ENCODE measurements around the gene SEC62. TPM values are rescaled to one million over a fixed set of nuclear protein-coding genes. Genes with fewer than 3 reads are reported as not detected.

Gene SEC62
- total and polyA plus RNA-seq, 2 experiments from 2014 or later: 39.4 to 185 TPM

DNA sequence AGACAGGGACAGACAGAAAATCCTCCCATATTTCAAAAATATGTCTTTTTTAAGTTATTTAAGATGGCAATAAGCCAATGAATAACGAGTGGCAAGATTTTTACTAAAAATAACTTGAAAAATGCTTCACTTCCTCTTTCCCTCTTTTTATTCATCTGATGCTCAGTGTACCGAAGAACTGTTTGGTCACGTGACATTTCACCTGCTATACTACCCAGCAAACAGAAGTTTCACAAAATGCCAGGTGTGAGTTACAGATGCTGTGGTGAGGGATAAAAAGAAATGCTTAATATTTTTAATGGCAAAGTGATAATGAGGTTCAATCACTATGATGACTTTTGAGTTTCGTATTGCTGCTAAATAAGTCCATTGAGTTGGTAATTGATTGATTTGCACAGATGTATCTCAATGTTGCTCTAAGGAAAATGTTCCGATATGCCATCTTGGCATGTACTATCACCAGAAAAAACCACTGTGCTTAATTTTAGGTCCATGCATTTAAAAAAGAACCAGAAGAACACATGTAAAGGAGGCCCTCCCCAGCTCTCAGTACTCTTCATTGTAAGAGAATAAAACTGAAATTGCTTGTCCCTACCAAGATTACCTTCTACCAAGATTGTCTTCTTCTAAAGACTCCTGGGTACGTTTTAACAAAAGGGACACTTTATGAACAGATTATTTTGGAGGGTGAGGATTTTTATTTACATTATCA lies 26.0 kb upstream of the SEC62 start:
- TF ChIP-seq EZH2phosphoT487 (IDR thresholded peaks at IDR 0.05; ENCODE audit: insufficient read depth, low read depth) (no peak), EZH2 (IDR thresholded peaks at IDR 0.05; ENCODE audit: insufficient read depth, poor library complexity, severe bottlenecking) (no peak)
- no peak for DNase-seq
- H3K9ac ChIP-seq: no peak overlapping the region
- no peak overlapping the region for H2AFZ ChIP-seq
- H4K20me1 ChIP-seq (ENCODE audit: insufficient read depth): no peaks in the 10 kb centered on the region
- no peaks in the 10 kb centered on the region for H3K9me2 ChIP-seq (ENCODE audit: insufficient read depth)
- in situ Hi-C loops (cut with MboI): no loop called here
- no peaks in the 10 kb centered on the region for H3K9me3 ChIP-seq (ENCODE audit: low read depth)
- H3K4me2 ChIP-seq (ENCODE audit: unreplicated experiment): no peak overlapping the region
- H3K27me3 ChIP-seq (replicated peaks; ENCODE audit: insufficient read depth): no peaks in the 10 kb centered on the region; the same call in none of the 2 replicates
- no peaks in the 10 kb centered on the region for H3K4me1 ChIP-seq (ENCODE audit: insufficient read depth)
- no peaks in the 10 kb centered on the region for H3K79me2 ChIP-seq (ENCODE audit: insufficient read depth)
- H3K4me3 ChIP-seq: no peak overlapping the region
- H3K27ac ChIP-seq: no peak overlapping the region
- H3K36me3 ChIP-seq (ENCODE audit: low read depth): no peaks in the 10 kb centered on the region
- 57 to 59% methylated on average over 6 of the region's 6 CpGs for WGBS, 2 experiments (ENCODE audit: low coverage in 1 of 2, low lambda C conversion rate in 2 of 2, missing lambda C conversion rate in 2 of 2)
- no peaks in the 10 kb centered on the region for H3F3A ChIP-seq (ENCODE audit: insufficient read depth)

DNA sequence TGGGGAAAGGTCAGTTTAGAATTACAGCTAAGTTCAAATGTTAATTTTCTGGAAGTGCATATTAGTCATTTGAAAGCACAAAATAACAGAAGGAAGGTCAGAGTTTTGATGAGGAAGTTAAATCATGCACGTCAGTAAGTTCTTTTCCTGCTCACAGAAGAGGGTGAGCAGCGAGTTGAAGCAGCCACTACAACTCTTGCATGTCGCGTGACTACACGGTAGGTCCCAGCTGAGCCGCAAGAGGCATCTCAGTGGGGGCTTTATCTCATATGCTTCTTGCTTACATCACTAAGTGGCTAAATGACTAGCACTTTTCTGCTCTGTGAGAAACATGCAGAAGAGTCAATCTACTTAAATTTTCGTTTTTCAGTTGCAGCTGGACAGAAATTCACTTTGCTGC lies 21.3 kb upstream of the SEC62 start:
- Histone ChIP-seq H3K27me3 (replicated peaks; ENCODE audit: insufficient read depth) (0 out of 2 replicates have a peak, but pooled peaks cover 6% of the 10 kb centered on the region), H2AFZ (peak overlapping the region; percentile 43; the same call in 1 of the 2 replicates), H3K27ac (no peak overlapping the region), H4K20me1 (ENCODE audit: insufficient read depth) (no peaks in the 10 kb centered on the region), H3F3A (ENCODE audit: insufficient read depth) (no peaks in the 10 kb centered on the region), H3K4me3 (no peak overlapping the region), H3K4me2 (ENCODE audit: unreplicated experiment) (no peak overlapping the region), H3K36me3 (ENCODE audit: low read depth) (no peaks in the 10 kb centered on the region), H3K9me2 (ENCODE audit: insufficient read depth) (no peaks in the 10 kb centered on the region), H3K4me1 (ENCODE audit: insufficient read depth) (no peaks in the 10 kb centered on the region), H3K9ac (no peak overlapping the region), H3K79me2 (ENCODE audit: insufficient read depth) (no peaks in the 10 kb centered on the region), H3K9me3 (ENCODE audit: low read depth) (no peaks in the 10 kb centered on the region)
- DNase-seq: peak; percentile 42
- in situ Hi-C loops (cut with MboI): no loop called here
- TF ChIP-seq EZH2 (IDR thresholded peaks at IDR 0.05; ENCODE audit: insufficient read depth, poor library complexity, severe bottlenecking) (no peak), EZH2phosphoT487 (IDR thresholded peaks at IDR 0.05; ENCODE audit: insufficient read depth, low read depth) (no peak)
- 24 to 29% methylated on average over 7 of the region's 7 CpGs for WGBS, 2 experiments (ENCODE audit: low coverage in 1 of 2, low lambda C conversion rate in 2 of 2, missing lambda C conversion rate in 2 of 2)

DNA sequence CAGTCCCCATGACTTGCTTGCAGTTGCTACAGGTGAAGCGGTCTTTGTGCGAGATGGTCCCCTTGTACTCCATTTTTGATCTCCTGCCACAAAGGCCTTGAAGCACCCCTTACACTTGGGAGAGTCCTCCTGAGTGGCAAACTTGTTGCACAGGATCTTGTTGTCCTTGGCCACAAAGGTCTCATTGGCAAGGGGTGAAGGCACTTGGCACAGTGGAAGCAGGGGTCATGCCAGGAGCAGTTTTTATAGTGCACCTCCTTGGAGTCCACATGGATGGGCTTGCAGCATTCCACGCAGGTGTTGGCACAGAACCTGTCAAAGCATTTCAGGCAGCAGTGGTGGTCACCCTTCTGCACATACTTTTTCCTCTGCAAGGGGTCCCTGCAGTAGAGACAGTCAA lies 20.3 kb upstream of the SEC62 start:
- H3F3A ChIP-seq (ENCODE audit: insufficient read depth): no peaks in the 10 kb centered on the region
- no peaks in the 10 kb centered on the region for H3K79me2 ChIP-seq (ENCODE audit: insufficient read depth)
- H3K9me2 ChIP-seq (ENCODE audit: insufficient read depth): no peaks in the 10 kb centered on the region
- no peaks in the 10 kb centered on the region for H3K4me1 ChIP-seq (ENCODE audit: insufficient read depth)
- WGBS, 2 experiments (ENCODE audit: low coverage in 1 of 2, low lambda C conversion rate in 2 of 2, missing lambda C conversion rate in 2 of 2): 76 to 80% methylated on average over 3 of the region's 3 CpGs
- in situ Hi-C loops (cut with MboI): no loop called here
- no peaks in the 10 kb centered on the region for H3K9me3 ChIP-seq (ENCODE audit: low read depth)
- H4K20me1 ChIP-seq (ENCODE audit: insufficient read depth): no peaks in the 10 kb centered on the region
- no peaks in the 10 kb centered on the region for H3K36me3 ChIP-seq (ENCODE audit: low read depth)
- H3K27me3 ChIP-seq (replicated peaks; ENCODE audit: insufficient read depth): peaks cover 6% of the 10 kb centered on the region; the same call in 1 of the 2 replicates
- H3K9ac ChIP-seq: no peak overlapping the region
- no peak overlapping the region for H3K4me2 ChIP-seq (ENCODE audit: unreplicated experiment)
- no peak overlapping the region for H3K4me3 ChIP-seq
- no peak overlapping the region for H3K27ac ChIP-seq
- no peak overlapping the region for H2AFZ ChIP-seq
- DNase-seq: no peak
- TF ChIP-seq EZH2 (IDR thresholded peaks at IDR 0.05; ENCODE audit: insufficient read depth, poor library complexity, severe bottlenecking) (no peak), EZH2phosphoT487 (IDR thresholded peaks at IDR 0.05; ENCODE audit: insufficient read depth, low read depth) (no peak)

DNA sequence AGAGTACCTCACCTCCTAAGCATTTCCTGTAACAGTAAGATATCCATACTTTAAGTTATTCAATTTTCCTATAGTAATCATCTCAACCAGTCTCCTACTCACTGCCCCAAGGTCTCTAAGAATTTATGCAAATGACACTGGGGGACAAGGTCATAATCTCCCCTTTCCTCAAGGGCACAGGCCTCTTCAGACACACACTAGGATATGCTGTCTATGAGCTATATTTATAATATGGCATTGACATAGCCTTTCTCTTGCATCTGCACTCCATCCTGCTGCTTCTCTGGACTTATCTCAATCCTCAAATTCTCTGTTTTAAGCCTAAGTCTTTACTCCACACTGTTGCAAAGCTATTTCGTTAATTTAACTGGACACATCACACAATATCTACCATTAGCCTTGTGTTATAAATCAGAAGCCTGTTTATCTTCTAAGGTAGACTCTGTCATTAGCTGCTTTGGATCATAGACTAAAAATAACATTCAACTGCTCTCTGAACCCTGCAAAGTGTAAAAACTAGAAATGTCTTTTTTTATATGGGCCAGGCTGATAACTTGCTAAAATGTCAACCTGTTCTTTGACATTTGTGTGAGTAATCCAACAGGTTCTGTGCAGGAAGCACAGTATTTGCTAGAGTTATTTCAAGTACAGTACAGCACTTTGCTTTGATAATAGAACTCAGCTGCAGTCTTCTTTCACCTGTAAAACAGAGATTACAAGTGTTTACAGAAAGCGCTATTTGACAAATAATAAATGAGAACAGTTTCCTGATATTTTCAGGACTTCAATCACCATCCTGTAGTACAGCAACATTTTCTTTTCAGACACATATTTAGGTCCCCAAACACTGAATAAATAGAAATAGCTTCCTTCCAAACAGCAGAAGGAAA lies 17.8 kb upstream of the SEC62 start:
- Histone ChIP-seq H3F3A (ENCODE audit: insufficient read depth) (no peaks in the 10 kb centered on the region), H3K9ac (no peak overlapping the region), H3K9me3 (ENCODE audit: low read depth) (no peaks in the 10 kb centered on the region), H3K36me3 (ENCODE audit: low read depth) (no peaks in the 10 kb centered on the region), H3K4me1 (ENCODE audit: insufficient read depth) (no peaks in the 10 kb centered on the region), H3K9me2 (ENCODE audit: insufficient read depth) (no peaks in the 10 kb centered on the region), H2AFZ (no peak overlapping the region), H3K27ac (no peak overlapping the region), H3K27me3 (replicated peaks; ENCODE audit: insufficient read depth) (peaks cover 6% of the 10 kb centered on the region; the same call in 1 of the 2 replicates), H3K4me3 (no peak overlapping the region), H3K79me2 (ENCODE audit: insufficient read depth) (no peaks in the 10 kb centered on the region), H3K4me2 (ENCODE audit: unreplicated experiment) (no peak overlapping the region), H4K20me1 (ENCODE audit: insufficient read depth) (no peaks in the 10 kb centered on the region)
- WGBS, 2 experiments (ENCODE audit: low coverage in 1 of 2, low lambda C conversion rate in 2 of 2, missing lambda C conversion rate in 2 of 2): 66 to 82% methylated on average over 2 of the region's 2 CpGs
- DNase-seq: no peak
- in situ Hi-C loops (cut with MboI): no loop called here
- TF ChIP-seq EZH2 (IDR thresholded peaks at IDR 0.05; ENCODE audit: insufficient read depth, poor library complexity, severe bottlenecking): no peak
- TF ChIP-seq EZH2phosphoT487 (IDR thresholded peaks at IDR 0.05; ENCODE audit: insufficient read depth, low read depth): no peak
